HL-60 (cell line): ENCODE results near the gene RUNX1.

Source experiments
- GABPA ChIP-seq: IDR thresholded peaks from 2 replicates; pipeline ENCODE4 v1.6.1; 2012; ENCODE audit warnings: low read depth
- POLR2AphosphoS5 ChIP-seq: IDR thresholded peaks from 2 replicates; pipeline ENCODE4 v1.6.1; 2012; ENCODE audit warnings: low read depth
- TF ChIP-seq, protein P1 (sequence below): IDR thresholded peaks from one replicate; pipeline ENCODE4 v1.5.1; 2011; ENCODE audit warnings: low read length, control low read depth, inconsistent platforms; ENCODE audit not compliant: insufficient read depth
- TF ChIP-seq, protein P2 (sequence below): IDR thresholded peaks from 2 replicates; pipeline ENCODE4 v1.6.1; 2012; ENCODE audit warnings: low read depth; ENCODE audit not compliant: insufficient replicate concordance

DNA sequence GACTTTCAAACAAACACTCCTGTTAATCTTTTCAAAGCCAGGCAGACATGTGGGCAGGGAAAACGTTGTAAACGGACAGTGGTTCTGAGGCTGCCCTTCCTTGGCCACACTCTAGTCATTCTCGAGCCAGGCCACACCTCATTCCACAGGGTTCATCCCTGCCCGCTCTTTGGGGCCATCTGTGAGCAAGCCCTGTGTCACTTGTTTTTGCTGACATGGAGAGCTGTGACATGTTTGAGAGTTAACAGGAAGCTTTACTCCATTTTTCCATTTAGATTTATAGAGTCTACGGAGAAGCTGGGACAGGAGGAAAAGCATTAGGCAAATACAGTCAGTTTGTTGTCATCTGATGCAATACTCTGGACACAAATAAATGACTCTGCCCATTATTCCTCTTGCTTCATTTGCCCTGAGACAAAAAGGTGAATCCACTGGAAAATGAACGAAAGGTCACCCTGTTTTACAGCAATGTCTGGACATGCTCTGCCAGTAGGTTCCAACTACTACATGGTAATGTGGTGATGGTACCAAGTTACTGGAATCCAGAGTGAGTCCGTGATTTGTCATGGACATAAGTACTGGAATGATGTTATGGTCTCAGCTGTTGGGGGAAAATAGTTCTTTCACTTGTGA lies 253.4 kb downstream of the RUNX1 start:
- TF ChIP-seq, protein P1, sequence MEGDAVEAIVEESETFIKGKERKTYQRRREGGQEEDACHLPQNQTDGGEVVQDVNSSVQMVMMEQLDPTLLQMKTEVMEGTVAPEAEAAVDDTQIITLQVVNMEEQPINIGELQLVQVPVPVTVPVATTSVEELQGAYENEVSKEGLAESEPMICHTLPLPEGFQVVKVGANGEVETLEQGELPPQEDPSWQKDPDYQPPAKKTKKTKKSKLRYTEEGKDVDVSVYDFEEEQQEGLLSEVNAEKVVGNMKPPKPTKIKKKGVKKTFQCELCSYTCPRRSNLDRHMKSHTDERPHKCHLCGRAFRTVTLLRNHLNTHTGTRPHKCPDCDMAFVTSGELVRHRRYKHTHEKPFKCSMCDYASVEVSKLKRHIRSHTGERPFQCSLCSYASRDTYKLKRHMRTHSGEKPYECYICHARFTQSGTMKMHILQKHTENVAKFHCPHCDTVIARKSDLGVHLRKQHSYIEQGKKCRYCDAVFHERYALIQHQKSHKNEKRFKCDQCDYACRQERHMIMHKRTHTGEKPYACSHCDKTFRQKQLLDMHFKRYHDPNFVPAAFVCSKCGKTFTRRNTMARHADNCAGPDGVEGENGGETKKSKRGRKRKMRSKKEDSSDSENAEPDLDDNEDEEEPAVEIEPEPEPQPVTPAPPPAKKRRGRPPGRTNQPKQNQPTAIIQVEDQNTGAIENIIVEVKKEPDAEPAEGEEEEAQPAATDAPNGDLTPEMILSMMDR: no peak
- TF ChIP-seq POLR2AphosphoS5 (no peak; the same call in 1 of the 2 replicates), GABPA (no peak)
- TF ChIP-seq, protein P2, sequence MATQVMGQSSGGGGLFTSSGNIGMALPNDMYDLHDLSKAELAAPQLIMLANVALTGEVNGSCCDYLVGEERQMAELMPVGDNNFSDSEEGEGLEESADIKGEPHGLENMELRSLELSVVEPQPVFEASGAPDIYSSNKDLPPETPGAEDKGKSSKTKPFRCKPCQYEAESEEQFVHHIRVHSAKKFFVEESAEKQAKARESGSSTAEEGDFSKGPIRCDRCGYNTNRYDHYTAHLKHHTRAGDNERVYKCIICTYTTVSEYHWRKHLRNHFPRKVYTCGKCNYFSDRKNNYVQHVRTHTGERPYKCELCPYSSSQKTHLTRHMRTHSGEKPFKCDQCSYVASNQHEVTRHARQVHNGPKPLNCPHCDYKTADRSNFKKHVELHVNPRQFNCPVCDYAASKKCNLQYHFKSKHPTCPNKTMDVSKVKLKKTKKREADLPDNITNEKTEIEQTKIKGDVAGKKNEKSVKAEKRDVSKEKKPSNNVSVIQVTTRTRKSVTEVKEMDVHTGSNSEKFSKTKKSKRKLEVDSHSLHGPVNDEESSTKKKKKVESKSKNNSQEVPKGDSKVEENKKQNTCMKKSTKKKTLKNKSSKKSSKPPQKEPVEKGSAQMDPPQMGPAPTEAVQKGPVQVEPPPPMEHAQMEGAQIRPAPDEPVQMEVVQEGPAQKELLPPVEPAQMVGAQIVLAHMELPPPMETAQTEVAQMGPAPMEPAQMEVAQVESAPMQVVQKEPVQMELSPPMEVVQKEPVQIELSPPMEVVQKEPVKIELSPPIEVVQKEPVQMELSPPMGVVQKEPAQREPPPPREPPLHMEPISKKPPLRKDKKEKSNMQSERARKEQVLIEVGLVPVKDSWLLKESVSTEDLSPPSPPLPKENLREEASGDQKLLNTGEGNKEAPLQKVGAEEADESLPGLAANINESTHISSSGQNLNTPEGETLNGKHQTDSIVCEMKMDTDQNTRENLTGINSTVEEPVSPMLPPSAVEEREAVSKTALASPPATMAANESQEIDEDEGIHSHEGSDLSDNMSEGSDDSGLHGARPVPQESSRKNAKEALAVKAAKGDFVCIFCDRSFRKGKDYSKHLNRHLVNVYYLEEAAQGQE: no peak
